ENCODE measurements around the gene ALPK3. TPM values are rescaled to one million over a fixed set of nuclear protein-coding genes. Genes with fewer than 3 reads are reported as not detected.

The ALPK3 gene
- total and polyA plus RNA-seq, 7 experiments from 2014 or later: 0.02 to 0.30 (median 0.19) TPM; not detected in 1

DNA sequence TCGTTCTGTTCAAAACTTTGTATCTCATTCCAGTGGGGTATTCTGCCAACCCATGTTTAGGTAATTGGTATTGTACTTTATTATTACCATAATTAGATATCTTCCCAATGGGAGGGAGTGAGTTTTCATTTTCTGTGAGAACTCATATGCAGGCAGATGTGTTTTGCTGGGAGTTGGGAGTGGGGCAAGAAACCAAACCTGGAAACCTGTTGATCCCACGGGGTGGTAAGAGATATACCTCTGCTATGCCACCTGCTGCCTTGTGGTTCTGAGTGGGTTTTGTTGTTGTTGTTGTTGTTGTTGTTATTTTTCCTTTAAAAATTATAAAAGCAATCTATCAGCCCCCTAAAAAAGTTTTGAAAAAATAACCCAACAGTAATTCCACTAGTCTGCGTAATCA lies 36.7 kb upstream of the ALPK3 start:
- Mint-ChIP-seq H3K27me3 (no peaks in the 10 kb centered on the region), H3K4me1 (peaks cover 12 to 42% (median 24%) of the 10 kb centered on the region in 7 donors), H3K9me3 (no peaks in the 10 kb centered on the region), H3K36me3 (peaks cover 0 to 35% (median 19%) of the 10 kb centered on the region in 5 donors), H3K4me3 (no peak overlapping the region), H3K27ac (peak overlapping the region in 1 of 9 donors; percentile 81)
- DNase-seq (no peak), ATAC-seq (no peak)
- H3K36me3 ChIP-seq (ENCODE audit: control insufficient read depth in 2 of 3, insufficient read depth in 3 of 3, low read length in 3 of 3): peaks cover 11 to 44% (median 30%) of the 10 kb centered on the region in 3 experiments
- ChIA-PET CTCF (no interaction called here), POLR2A (no interaction called here)
- H3K4me3 ChIP-seq (ENCODE audit: low read length): no peak overlapping the region
- intact Hi-C loops (cut with micrococcal nuclease): no loop called here
- H3K27me3 ChIP-seq (ENCODE audit: control insufficient read depth in 2 of 2, insufficient read depth in 2 of 2, low read length in 2 of 2): no peaks in the 10 kb centered on the region
- H3K9me3 ChIP-seq (ENCODE audit: control insufficient read depth in 2 of 3, low read length in 3 of 3): no peaks in the 10 kb centered on the region
- no peak overlapping the region for H3K27ac ChIP-seq (ENCODE audit: low read depth, low read length)
- no peaks in the 10 kb centered on the region for H3K4me1 ChIP-seq (ENCODE audit: control insufficient read depth in 2 of 2, insufficient read depth in 2 of 2, low read length in 2 of 2)

- peaks cover 11 to 44% (median 30%) of the 10 kb centered on the region in 3 experiments for H3K36me3 ChIP-seq (ENCODE audit: control insufficient read depth in 2 of 3, insufficient read depth in 3 of 3, low read length in 3 of 3)
- intact Hi-C loops (cut with micrococcal nuclease): no loop called here
- H3K27ac ChIP-seq (ENCODE audit: low read depth, low read length): no peak overlapping the region
- no peaks in the 10 kb centered on the region for H3K9me3 Mint-ChIP-seq
- no peak overlapping the region for H3K4me3 ChIP-seq (ENCODE audit: low read length)
- H3K36me3 Mint-ChIP-seq: peaks cover 6 to 35% (median 22%) of the 10 kb centered on the region in 5 donors
- no peak for DNase-seq
- no peaks in the 10 kb centered on the region for H3K27me3 Mint-ChIP-seq
- peaks cover 14 to 46% (median 31%) of the 10 kb centered on the region in 7 donors for H3K4me1 Mint-ChIP-seq
- H3K9me3 ChIP-seq (ENCODE audit: control insufficient read depth in 2 of 3, low read length in 3 of 3): no peaks in the 10 kb centered on the region
- POLR2A ChIA-PET: no interaction called here
- no peaks in the 10 kb centered on the region for H3K27me3 ChIP-seq (ENCODE audit: control insufficient read depth in 2 of 2, insufficient read depth in 2 of 2, low read length in 2 of 2)
- ATAC-seq: no peak
- H3K4me1 ChIP-seq (ENCODE audit: control insufficient read depth in 2 of 2, insufficient read depth in 2 of 2, low read length in 2 of 2): no peaks in the 10 kb centered on the region
- CTCF ChIA-PET: no interaction called here
- no peak overlapping the region for H3K4me3 Mint-ChIP-seq
- H3K27ac Mint-ChIP-seq: peak overlapping the region in 1 of 9 donors; percentile 25
Measured at GRCh38 chr15:84781495-84781894, 35.7 kb upstream of the ALPK3 start.

DNA sequence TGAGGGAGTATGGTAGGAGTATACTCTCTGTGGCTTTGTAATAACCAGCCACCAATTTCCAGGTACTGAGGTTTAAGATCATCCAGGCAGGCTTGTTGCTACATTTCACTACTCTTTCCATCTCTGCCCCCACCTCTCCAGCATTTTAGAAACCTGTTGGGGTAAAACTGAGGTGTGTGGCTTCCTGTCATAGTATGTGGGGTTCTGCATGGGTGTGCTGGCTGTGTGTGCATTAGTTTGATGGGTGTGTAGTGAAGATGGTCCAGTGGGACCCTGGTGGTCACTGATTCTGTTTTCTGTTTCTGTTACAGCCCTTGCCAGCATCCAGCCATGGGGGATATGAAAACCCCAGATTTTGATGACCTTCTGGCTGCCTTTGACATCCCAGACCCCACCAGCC lies 34.8 kb upstream of the ALPK3 start:
- Mint-ChIP-seq H3K36me3 (peaks cover 6 to 39% (median 22%) of the 10 kb centered on the region in 5 donors), H3K4me3 (no peak overlapping the region), H3K27me3 (no peaks in the 10 kb centered on the region), H3K4me1 (peaks cover 19 to 51% (median 31%) of the 10 kb centered on the region in 7 donors), H3K9me3 (no peaks in the 10 kb centered on the region), H3K27ac (peak overlapping the region in 1 of 9 donors; percentile 18)
- ATAC-seq: no peak
- CTCF ChIA-PET: no interaction called here
- intact Hi-C loops (cut with micrococcal nuclease): no loop called here
- no peaks in the 10 kb centered on the region for H3K4me1 ChIP-seq (ENCODE audit: control insufficient read depth in 2 of 2, insufficient read depth in 2 of 2, low read length in 2 of 2)
- DNase-seq: no peak
- H3K4me3 ChIP-seq (ENCODE audit: low read length): no peak overlapping the region
- H3K27me3 ChIP-seq (ENCODE audit: control insufficient read depth in 2 of 2, insufficient read depth in 2 of 2, low read length in 2 of 2): no peaks in the 10 kb centered on the region
- H3K36me3 ChIP-seq (ENCODE audit: control insufficient read depth in 2 of 3, insufficient read depth in 3 of 3, low read length in 3 of 3): peaks cover 11 to 48% (median 30%) of the 10 kb centered on the region in 3 experiments
- POLR2A ChIA-PET: no interaction called here
- no peaks in the 10 kb centered on the region for H3K9me3 ChIP-seq (ENCODE audit: control insufficient read depth in 2 of 3, low read length in 3 of 3)
- no peak overlapping the region for H3K27ac ChIP-seq (ENCODE audit: low read depth, low read length)

GRCh38 chr15:84783493-84784251 lies 33.5 kb upstream of the ALPK3 start:
- ATAC-seq (no peak), DNase-seq (no peak)
- Mint-ChIP-seq H3K36me3 (peaks cover 6 to 34% (median 18%) of the 10 kb centered on the region in 5 donors), H3K9me3 (no peaks in the 10 kb centered on the region), H3K4me1 (peaks cover 27 to 56% (median 42%) of the 10 kb centered on the region in 7 donors), H3K4me3 (no peak overlapping the region), H3K27me3 (no peaks in the 10 kb centered on the region), H3K27ac (peak overlapping the region in 2 of 9 donors; percentile 17 to 48)
- H3K27ac ChIP-seq (ENCODE audit: low read depth, low read length): no peak overlapping the region
- ChIA-PET POLR2A (interaction anchor here (1.7 kb wide), 1 partner anchor 68 kb away, joined by 4 read pairs; the partner anchor contains the start of gene SEC11A), CTCF (interaction anchor here (0.7 kb wide), 1 partner anchor 68 kb away, joined by 3 read pairs; no protein-coding TSS in a partner anchor)
- H3K9me3 ChIP-seq (ENCODE audit: control insufficient read depth in 2 of 3, low read length in 3 of 3): no peaks in the 10 kb centered on the region
- H3K36me3 ChIP-seq (ENCODE audit: control insufficient read depth in 2 of 3, insufficient read depth in 3 of 3, low read length in 3 of 3): peaks cover 11 to 42% (median 22%) of the 10 kb centered on the region in 3 experiments
- H3K4me1 ChIP-seq (ENCODE audit: control insufficient read depth in 2 of 2, insufficient read depth in 2 of 2, low read length in 2 of 2): no peaks in the 10 kb centered on the region
- H3K27me3 ChIP-seq (ENCODE audit: control insufficient read depth in 2 of 2, insufficient read depth in 2 of 2, low read length in 2 of 2): no peaks in the 10 kb centered on the region
- H3K4me3 ChIP-seq (ENCODE audit: low read length): no peak overlapping the region
- intact Hi-C loops (cut with micrococcal nuclease): no loop called here

DNA sequence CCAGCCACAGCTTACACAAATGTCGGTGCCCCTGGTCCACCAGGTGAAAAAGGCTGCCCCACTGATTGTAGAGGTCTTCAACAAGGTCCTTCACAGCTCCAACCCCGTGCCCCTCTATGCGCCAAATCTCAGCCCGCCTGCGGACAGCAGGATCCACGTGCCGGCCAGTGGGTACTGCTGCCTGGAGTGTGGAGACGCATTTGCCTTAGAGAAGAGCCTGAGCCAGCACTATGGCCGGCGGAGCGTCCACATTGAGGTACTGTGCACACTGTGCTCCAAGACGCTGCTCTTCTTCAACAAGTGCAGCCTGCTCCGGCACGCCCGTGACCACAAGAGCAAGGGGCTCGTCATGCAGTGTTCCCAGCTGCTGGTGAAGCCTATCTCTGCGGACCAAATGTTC lies 32.9 kb upstream of the ALPK3 start:
- no peaks in the 10 kb centered on the region for H3K27me3 ChIP-seq (ENCODE audit: control insufficient read depth in 2 of 2, insufficient read depth in 2 of 2, low read length in 2 of 2)
- no peak overlapping the region for H3K27ac ChIP-seq (ENCODE audit: low read depth, low read length)
- Mint-ChIP-seq H3K4me3 (no peak overlapping the region), H3K36me3 (peaks cover 6 to 34% (median 16%) of the 10 kb centered on the region in 5 donors), H3K27ac (no peak overlapping the region), H3K27me3 (no peaks in the 10 kb centered on the region), H3K4me1 (peaks cover 26 to 51% (median 41%) of the 10 kb centered on the region in 7 donors), H3K9me3 (no peaks in the 10 kb centered on the region)
- ChIA-PET POLR2A (interaction anchor here (1.7 kb wide), 1 partner anchor 69 kb away, joined by 4 read pairs; the partner anchor contains the start of gene SEC11A), CTCF (no interaction called here)
- intact Hi-C loops (cut with micrococcal nuclease): no loop called here
- no peak overlapping the region for H3K4me3 ChIP-seq (ENCODE audit: low read length)
- H3K4me1 ChIP-seq (ENCODE audit: control insufficient read depth in 2 of 2, insufficient read depth in 2 of 2, low read length in 2 of 2): no peaks in the 10 kb centered on the region
- H3K36me3 ChIP-seq (ENCODE audit: control insufficient read depth in 2 of 3, insufficient read depth in 3 of 3, low read length in 3 of 3): peaks cover 11 to 40% (median 20%) of the 10 kb centered on the region in 3 experiments
- DNase-seq (no peak), ATAC-seq (no peak)
- H3K9me3 ChIP-seq (ENCODE audit: control insufficient read depth in 2 of 3, low read length in 3 of 3): no peaks in the 10 kb centered on the region

GRCh38 chr15:84785053-84785452 lies 32.1 kb upstream of the ALPK3 start:
- H3K4me3 ChIP-seq (ENCODE audit: low read length): no peak overlapping the region
- no peaks in the 10 kb centered on the region for H3K9me3 ChIP-seq (ENCODE audit: control insufficient read depth in 2 of 3, low read length in 3 of 3)
- no peak overlapping the region for H3K4me3 Mint-ChIP-seq
- H3K36me3 ChIP-seq (ENCODE audit: control insufficient read depth in 2 of 3, insufficient read depth in 3 of 3, low read length in 3 of 3): peaks cover 11 to 41% (median 20%) of the 10 kb centered on the region in 3 experiments
- H3K27me3 ChIP-seq (ENCODE audit: control insufficient read depth in 2 of 2, insufficient read depth in 2 of 2, low read length in 2 of 2): no peaks in the 10 kb centered on the region
- POLR2A ChIA-PET: interaction anchor here (0.7 kb wide), 1 partner anchor 23 kb away, joined by 3 read pairs; no protein-coding TSS in a partner anchor
- no peak overlapping the region for H3K27ac ChIP-seq (ENCODE audit: low read depth, low read length)
- H3K9me3 Mint-ChIP-seq: no peaks in the 10 kb centered on the region
- peaks cover 27 to 47% (median 42%) of the 10 kb centered on the region in 7 donors for H3K4me1 Mint-ChIP-seq
- H3K36me3 Mint-ChIP-seq: peaks cover 6 to 34% (median 16%) of the 10 kb centered on the region in 5 donors
- CTCF ChIA-PET: no interaction called here
- no peaks in the 10 kb centered on the region for H3K4me1 ChIP-seq (ENCODE audit: control insufficient read depth in 2 of 2, insufficient read depth in 2 of 2, low read length in 2 of 2)
- DNase-seq (no peak), ATAC-seq (no peak)
- no peaks in the 10 kb centered on the region for H3K27me3 Mint-ChIP-seq
- intact Hi-C loops (cut with micrococcal nuclease): no loop called here
- peak overlapping the region in 3 of 9 donors; percentile 38 to 64 (median 40) for H3K27ac Mint-ChIP-seq
